GM12865 (cell line): ENCODE measurements around the gene PML.

Source experiments
- DNase-seq: peaks from one replicate; pipeline ENCODE4 v3.0.0; 2010; ENCODE audit warnings: low read depth
- H3K4me3 ChIP-seq: 2 replicates; pipeline ENCODE4 v1.5.1; 2011; ENCODE audit warnings: mild to moderate bottlenecking, low read depth, low read length, control low read depth
- TF ChIP-seq, protein P1 (sequence below): IDR thresholded peaks from 2 replicates; pipeline ENCODE4 v1.5.1; 2011; ENCODE audit warnings: low read length, control low read depth, low read depth, inconsistent platforms; ENCODE audit not compliant: insufficient read depth; ENCODE audit errors: missing control alignments

The PML gene

DNA sequence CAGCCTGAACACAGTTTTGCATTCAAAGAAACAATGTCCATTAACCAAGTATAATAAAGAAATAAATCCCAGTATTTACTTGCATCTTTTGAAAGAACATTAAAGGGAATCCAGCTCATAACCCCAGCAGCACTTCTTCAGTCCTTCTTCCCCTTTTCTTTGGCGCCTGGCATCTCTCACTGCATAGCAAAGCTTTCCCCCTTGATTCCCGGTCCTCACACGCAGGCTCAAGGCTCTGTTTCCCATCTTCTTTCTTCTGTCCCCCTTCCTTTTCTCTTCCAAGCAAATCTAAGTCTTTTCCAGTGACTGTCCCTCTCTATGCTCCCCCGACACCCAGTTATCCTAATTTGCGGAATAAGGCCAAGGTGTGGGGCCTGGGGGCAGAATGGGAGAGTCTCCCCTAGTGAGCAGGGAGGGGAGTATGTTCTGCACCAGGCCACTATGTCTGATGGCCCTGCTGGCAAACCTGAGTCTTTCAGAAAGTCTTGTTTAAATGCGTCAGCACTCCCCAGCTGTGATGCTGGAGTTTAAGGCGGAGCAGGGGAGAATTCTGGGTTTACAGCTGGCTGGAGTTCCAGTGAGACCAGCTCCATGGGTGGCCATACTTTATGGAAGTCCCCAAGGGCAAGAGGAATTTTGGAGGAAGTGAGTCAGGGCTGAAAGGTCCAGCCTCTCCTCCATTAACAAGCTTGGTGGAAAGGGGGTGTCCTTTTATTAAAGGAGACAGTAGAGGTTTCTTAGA lies 45.8 kb downstream of the PML start:
- TF ChIP-seq, protein P1, sequence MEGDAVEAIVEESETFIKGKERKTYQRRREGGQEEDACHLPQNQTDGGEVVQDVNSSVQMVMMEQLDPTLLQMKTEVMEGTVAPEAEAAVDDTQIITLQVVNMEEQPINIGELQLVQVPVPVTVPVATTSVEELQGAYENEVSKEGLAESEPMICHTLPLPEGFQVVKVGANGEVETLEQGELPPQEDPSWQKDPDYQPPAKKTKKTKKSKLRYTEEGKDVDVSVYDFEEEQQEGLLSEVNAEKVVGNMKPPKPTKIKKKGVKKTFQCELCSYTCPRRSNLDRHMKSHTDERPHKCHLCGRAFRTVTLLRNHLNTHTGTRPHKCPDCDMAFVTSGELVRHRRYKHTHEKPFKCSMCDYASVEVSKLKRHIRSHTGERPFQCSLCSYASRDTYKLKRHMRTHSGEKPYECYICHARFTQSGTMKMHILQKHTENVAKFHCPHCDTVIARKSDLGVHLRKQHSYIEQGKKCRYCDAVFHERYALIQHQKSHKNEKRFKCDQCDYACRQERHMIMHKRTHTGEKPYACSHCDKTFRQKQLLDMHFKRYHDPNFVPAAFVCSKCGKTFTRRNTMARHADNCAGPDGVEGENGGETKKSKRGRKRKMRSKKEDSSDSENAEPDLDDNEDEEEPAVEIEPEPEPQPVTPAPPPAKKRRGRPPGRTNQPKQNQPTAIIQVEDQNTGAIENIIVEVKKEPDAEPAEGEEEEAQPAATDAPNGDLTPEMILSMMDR = no peak
- no peak overlapping the region for H3K4me3 ChIP-seq
- DNase-seq = no peak

DNA sequence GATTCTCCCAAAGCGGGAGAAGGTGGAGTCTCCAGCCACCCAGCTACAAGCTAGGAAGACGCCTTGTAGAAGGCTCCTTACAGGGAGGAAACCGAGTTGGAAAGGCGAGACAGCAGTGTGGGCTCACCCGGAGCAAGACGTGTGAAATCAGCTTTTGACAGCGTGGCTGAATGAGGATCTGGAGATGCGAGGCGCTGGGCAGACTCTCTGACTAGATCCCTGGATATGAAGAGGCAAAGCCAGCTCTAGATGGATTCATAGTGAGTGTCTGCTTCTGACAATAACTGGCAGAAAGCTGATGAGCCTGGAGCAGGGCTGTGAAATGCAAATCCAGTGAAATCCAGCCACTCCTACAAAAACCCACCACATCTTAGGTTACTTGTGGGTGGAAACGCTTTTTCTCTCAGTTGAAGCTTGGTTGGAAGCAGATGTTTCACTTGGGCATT lies 46.8 kb downstream of the PML start:
- TF ChIP-seq, protein P1 = no peak
- DNase-seq = no peak
- no peak overlapping the region for H3K4me3 ChIP-seq

DNA sequence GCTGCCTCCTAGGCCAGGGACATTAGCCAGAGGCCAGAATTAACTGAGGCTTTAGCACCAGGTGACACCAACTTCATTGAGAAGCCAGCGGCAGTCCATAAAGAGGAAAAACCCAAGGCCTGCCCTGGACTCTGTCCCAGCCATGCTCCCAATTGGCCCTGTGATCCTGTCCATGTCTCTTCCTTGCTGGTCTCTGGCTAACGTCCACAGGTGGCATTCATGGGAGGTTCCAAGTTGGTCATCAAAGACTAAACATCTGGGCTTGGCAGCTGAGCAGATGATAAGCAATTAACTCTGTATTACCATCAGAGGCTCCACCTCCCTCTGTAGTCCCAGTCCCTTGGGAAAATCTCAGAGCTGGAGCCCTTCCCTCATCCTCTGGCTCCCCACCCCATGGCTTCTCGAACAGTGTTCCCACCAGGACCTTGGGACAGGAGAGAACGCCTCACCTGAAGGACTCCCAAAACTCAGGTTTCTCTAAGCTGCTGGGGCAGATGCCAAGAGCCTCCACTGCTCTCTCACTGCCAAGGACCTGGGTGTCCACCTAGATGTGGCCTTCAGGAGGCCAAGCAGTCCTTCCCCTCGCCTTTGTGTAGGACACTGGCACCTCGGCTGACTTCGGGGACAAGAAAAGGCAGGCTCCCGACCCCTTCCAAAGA lies 47.4 kb downstream of the PML start:
- TF ChIP-seq, protein P1 = no peak
- no peak for DNase-seq
- H3K4me3 ChIP-seq = no peak overlapping the region

DNA sequence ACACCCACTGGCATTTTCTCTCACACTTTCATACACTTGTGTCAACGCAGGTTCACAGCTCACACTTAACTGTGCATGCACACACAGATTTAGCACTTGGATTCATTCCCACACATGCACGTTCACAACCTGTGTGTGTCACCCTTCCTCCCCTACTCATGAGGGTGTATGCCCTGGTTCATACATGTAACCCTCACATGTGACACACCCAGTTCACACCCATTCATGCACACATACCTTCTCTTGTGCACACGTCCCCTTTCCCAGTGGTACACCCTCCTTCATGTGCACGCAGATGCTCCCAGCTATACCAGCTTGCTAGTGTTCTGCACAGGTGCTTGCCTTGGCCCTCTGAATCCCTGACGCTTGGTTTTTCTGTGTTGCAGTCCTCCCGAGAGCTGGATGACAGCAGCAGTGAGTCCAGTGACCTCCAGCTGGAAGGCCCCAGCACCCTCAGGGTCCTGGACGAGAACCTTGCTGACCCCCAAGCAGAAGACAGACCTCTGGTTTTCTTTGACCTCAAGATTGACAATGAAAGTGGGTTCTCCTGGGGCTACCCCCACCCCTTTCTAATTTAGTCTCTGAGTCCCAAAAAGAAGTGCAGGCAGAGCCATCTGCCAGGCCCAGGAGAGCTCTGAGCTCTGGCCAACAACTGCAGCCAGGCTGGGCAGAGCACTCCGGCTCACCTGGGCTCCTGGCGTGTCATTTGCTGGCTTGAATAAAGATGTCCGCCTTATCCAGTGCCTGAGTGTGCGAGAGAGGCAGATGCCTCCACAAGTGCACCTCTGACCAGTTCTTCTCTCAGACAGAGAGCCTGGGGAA lies 48.3 kb downstream of the PML start:
- TF ChIP-seq, protein P1 = no peak
- DNase-seq = no peak

DNA sequence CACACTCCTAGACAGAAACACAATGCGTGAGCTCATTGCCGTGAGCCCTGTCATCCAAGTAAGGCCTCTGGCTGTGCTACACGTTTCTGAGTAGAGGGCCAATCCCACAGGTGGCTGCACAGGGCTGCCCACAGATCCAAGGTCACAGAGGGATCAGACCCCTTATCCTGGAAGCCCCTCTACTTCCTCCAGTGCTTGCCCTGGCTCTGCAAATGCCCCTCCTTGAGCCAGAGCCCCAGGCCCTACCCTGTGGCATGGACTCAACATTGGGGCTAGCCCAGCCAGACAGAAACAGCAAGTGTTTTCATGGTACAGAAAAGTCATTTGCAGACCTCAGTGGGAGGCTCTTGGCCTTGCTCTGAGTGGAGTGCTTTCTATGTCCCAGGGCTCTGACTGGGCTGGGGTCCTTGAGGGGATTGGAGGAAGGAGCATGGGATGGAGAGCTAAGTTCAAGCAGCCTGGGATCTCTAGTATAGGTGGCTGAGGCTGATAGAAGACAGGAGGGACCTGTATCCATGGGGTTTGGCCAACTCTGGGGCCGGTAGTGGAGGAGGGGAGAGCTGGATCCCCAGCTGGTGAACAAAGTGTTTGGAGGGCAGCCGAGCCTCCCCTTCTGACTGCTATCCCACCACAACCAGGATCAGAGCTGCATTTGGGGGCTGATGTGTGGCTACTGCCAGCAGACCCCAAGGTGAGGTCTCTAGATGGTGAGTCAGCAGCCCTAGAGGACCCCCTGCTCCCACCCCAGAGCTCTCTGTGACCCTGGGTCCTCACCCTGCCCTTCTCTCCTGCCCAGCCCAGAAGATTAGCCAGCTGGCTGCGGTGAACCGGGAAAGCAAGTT lies 49.1 kb downstream of the PML start:
- TF ChIP-seq, protein P1 = no peak
- DNase-seq = no peak

More for the DNA sequence above, 48.3 kb downstream of the PML start:
- no peak overlapping the region for H3K4me3 ChIP-seq

More for the DNA sequence above, 49.1 kb downstream of the PML start:
- H3K4me3 ChIP-seq = no peak overlapping the region
